Measurements from ENCODE around the gene KCNQ1OT1. TPM values are rescaled to one million over a fixed set of nuclear protein-coding genes. Genes with fewer than 3 reads are reported as not detected.

Gene KCNQ1OT1
- total RNA-seq, 1 donor from 2014 or later, result 7.0 TPM

- Mint-ChIP-seq H3K36me3 (peaks cover 29% of the 10 kb centered on the region), H3K4me3 (no peak overlapping the region), H3K27me3 (no peaks in the 10 kb centered on the region), H3K27ac (no peak overlapping the region), H3K9me3 (no peaks in the 10 kb centered on the region), H3K4me1 (ENCODE audit: unreplicated experiment) (no peaks in the 10 kb centered on the region)
- TF ChIP-seq CTCF (conservative IDR thresholded peaks at IDR 0.05), result no peak
- DNase-seq (ENCODE audit: extremely low spot score, unreplicated experiment), result no peak
These were observed 37.8 kb downstream of the KCNQ1OT1 start for GRCh38 chr11:2662024-2662312.

GRCh38 chr11:2661173-2662023 lies 38.4 kb downstream of the KCNQ1OT1 start:
- Mint-ChIP-seq H3K36me3 (peaks cover 32% of the 10 kb centered on the region), H3K4me3 (no peak overlapping the region), H3K27me3 (no peaks in the 10 kb centered on the region), H3K9me3 (peaks cover 3% of the 10 kb centered on the region), H3K27ac (no peak overlapping the region), H3K4me1 (ENCODE audit: unreplicated experiment) (no peaks in the 10 kb centered on the region)
- no peak for TF ChIP-seq CTCF (conservative IDR thresholded peaks at IDR 0.05)
- no peak for DNase-seq (ENCODE audit: extremely low spot score, unreplicated experiment)

- H3K9me3 Mint-ChIP-seq, result peaks cover 10% of the 10 kb centered on the region
- H3K27me3 Mint-ChIP-seq, result no peaks in the 10 kb centered on the region
- no peaks in the 10 kb centered on the region for H3K4me1 Mint-ChIP-seq (ENCODE audit: unreplicated experiment)
These were observed 39.3 kb downstream of the KCNQ1OT1 start for GRCh38 chr11:2660357-2660939.

GRCh38 chr11:2657697-2658284 lies 42.0 kb downstream of the KCNQ1OT1 start:
- no peak for DNase-seq (ENCODE audit: extremely low spot score, unreplicated experiment)
- Mint-ChIP-seq H3K27me3 (no peaks in the 10 kb centered on the region), H3K4me3 (no peak overlapping the region), H3K36me3 (peaks cover 44% of the 10 kb centered on the region), H3K4me1 (ENCODE audit: unreplicated experiment) (peaks cover 8% of the 10 kb centered on the region), H3K9me3 (peaks cover 10% of the 10 kb centered on the region), H3K27ac (no peak overlapping the region)
- TF ChIP-seq CTCF (conservative IDR thresholded peaks at IDR 0.05), result no peak

More at GRCh38 chr11:2660357-2660939, 39.3 kb downstream of the KCNQ1OT1 start:
- no peak overlapping the region for H3K4me3 Mint-ChIP-seq
- H3K36me3 Mint-ChIP-seq, result peaks cover 37% of the 10 kb centered on the region
- no peak for TF ChIP-seq CTCF (conservative IDR thresholded peaks at IDR 0.05)
- DNase-seq (ENCODE audit: extremely low spot score, unreplicated experiment), result no peak
- H3K27ac Mint-ChIP-seq, result no peak overlapping the region

GRCh38 chr11:2656859-2657258 lies 42.9 kb downstream of the KCNQ1OT1 start:
- no peak for DNase-seq (ENCODE audit: extremely low spot score, unreplicated experiment)
- TF ChIP-seq CTCF (conservative IDR thresholded peaks at IDR 0.05), result no peak
- no peak overlapping the region for H3K27ac Mint-ChIP-seq
- H3K4me1 Mint-ChIP-seq (ENCODE audit: unreplicated experiment), result peaks cover 8% of the 10 kb centered on the region
- H3K9me3 Mint-ChIP-seq, result peaks cover 10% of the 10 kb centered on the region
- H3K4me3 Mint-ChIP-seq, result no peak overlapping the region
- H3K36me3 Mint-ChIP-seq, result peaks cover 49% of the 10 kb centered on the region
- no peaks in the 10 kb centered on the region for H3K27me3 Mint-ChIP-seq

Measured in type B pancreatic cell (in vitro differentiated cells).